HG03442 (cell line): Measurements from ENCODE around the gene WNT2B.

Experiments used
- ATAC-seq: cut with Tn5 transposase; IDR thresholded peaks from one replicate; pipeline ENCODE4 v1.9.1; 2021; ENCODE audit warnings: mild to moderate bottlenecking, moderate library complexity; ENCODE audit not compliant: unreplicated experiment

Gene WNT2B

GRCh38 chr1:112563341-112563740 lies 54.6 kb downstream of the WNT2B start:
- ATAC-seq, result no peak

- no peak for ATAC-seq
Observed at GRCh38 chr1:112564081-112564480, 55.3 kb downstream of the WNT2B start.

GRCh38 chr1:112565800-112566199 lies 57.0 kb downstream of the WNT2B start:
- ATAC-seq, result no peak

- ATAC-seq, result no peak
Observed at GRCh38 chr1:112575154-112575804, 66.5 kb downstream of the WNT2B start.

GRCh38 chr1:112576240-112576639 lies 67.5 kb downstream of the WNT2B start:
- no peak for ATAC-seq
